D341Med (cell line): ENCODE measurements around the gene SLC6A20.

ENCODE experiments used
- DNase-seq: peaks from one replicate; pipeline ENCODE4 v3.0.0; 2012; ENCODE audit warnings: low spot score

SLC6A20 gene

DNA sequence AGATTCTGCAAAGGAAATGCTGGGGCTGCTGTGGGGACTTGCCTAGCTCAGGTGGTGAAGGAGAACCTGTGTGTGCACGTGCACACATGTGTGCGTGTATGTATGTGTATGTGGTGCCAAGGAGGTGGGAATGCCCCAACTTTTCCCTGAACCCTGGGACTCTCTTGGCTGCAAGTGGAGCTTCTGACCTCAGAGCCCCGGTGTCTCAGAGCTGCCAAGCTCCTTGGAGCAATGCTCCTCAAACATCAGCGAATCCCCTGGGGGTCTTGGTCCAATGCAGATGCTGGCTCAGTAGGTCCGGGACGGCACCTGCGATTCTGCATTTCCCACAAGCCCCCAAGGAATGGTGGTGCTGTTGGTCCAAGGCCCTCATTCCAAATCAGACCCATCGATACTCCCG is 5.8 kb upstream of the SLC6A20 start:
- peak; percentile 5 for DNase-seq

DNA sequence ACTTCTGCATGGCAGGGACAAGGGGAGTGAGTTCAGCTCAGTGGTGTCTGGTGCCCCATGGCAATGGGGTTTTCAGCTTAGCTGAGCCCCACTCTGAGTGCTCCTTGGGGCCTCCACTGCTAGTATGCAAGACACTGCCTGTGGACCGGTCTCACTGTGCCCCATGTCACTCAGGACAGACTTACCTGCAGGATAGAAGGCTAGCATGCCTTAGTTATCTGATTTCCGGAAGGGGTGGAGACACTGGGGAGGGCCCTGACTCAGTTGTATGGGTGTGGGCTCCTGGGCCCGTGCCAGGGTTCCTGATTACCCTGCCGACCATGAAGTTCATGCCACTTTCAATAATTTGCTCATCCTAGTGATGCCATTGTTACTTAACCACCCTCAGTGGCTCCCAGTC is 4.3 kb upstream of the SLC6A20 start:
- DNase-seq, result peak; percentile 15

DNA sequence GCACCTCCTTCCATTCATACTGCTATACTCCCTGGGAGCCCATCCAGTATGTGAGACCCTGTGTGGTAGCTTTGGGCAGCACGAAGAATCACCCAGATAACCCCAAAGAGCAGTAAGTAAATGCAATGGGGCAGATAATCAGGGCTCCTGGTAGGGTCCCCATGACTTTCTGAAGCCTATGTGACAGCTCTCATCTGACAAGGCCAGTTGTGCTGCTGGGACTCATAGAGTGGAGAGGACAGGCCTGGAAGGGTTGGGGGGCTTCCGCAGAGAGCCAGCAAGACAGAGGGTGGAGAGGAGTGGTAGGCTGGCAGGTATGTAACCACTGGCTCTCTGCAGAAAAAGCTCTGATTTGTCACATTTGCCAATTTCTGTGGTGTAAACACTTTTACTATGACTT is 3.2 kb upstream of the SLC6A20 start:
- DNase-seq, result no peak

DNA sequence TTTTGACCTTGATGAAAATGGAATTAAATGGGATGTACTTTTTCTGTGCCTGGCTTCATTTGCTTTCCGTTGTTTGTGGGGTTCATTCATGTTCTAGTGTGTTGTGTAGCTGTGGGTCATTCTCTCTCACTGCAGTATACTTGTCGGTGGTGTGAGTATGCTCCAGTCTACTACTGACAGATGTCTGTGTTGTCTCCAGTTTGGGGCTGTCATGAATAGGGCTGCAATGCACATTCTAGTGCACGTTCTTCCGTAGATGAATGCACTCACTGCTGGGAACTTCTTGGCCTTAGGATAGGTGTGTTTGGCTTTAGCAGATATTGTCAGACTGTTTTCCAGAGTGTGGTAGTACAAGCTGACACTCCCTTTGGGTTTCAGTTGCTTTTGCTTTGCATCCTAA is 1.7 kb upstream of the SLC6A20 start:
- no peak for DNase-seq

DNA sequence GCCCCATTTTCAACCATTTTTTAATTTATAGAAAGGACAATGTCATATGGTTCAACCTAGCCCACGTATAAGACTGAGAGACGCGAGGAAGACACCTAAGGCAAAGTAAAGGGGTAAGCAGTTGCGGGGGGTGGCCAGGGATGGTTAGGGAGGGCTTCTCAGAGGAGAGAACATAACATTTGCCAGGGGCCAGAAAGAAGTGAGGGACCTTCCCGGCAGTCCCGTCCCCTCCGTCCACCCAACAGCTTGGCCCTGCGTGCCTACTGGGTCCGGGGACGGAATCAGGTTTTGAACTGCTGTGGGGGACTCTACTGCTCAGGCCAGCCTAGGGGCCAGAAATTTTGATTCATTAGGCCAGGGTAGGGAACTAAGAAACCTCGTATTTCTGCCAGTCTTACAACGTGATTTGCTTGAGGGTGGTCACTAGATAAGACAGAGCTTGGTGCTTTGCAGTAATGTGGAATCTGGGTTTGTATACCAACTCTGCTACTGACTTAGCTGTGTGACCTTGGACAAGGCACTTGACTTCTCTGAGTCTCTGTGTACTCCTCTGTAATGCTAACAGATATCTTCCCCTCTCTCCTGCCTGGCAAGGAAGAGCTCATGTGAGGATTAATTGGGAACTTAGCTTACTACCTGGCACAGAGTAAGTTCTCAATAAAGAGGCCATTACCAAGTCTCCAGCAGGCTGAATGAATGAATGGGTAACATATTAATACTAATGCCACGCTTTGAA is 734 bp upstream of the SLC6A20 start:
- DNase-seq, result no peak

DNA sequence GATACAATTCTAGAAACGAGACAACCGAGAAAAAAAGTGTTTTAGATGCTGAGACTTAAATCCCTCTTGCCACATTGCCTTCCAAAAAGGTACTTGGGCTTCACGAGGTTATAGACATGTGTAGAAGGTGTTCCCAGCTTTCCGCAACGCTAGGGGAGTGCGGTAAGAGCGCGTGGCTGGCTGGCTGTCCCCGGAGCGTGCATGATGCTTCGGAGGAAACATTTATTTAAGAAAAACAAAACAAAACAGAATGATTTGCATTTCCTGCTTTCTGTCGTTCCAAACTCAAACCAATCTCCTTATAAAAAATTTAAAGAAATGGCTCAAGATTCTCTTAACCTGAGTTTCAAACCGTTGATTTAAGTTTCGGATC is 841 bp downstream of the SLC6A20 start:
- no peak for DNase-seq

DNA sequence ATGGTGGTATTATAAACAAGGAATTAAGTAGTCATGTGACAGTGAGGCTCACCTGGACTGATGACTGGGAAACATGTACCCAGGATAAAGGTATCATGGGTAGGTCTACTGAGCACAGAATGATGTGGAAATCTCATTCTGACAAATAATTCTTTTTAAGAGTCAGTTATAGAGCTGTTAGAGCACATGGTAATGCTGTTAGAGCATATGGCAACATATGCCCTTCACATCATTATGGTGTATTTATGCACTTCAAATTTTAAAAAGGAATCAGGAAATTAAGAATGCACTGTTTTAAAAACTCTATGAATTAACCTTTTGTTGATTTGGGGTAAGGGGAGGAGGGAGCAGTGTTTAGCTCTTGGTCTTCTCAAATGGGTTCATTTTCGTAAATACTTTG is 1.7 kb downstream of the SLC6A20 start:
- no peak for DNase-seq

DNA sequence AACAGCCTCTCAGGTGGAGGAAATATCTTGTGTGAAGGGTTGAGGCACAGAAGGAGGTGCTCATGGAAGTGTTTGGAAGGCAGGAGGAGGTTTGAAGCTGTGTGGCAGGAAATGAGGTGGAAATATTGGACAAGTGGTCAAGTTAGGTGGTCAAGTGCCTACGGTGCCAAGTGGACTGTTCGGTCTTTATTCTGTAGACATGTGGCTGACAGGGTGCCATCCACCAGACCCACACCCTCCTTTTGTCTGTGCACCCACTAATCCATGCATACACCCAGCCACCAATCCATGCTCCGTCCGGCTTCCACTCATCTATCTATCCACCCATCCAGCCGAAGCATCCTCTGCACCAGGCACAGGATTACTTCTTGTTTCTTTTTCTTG is 2.2 kb downstream of the SLC6A20 start:
- peak; percentile 18 for DNase-seq

DNA sequence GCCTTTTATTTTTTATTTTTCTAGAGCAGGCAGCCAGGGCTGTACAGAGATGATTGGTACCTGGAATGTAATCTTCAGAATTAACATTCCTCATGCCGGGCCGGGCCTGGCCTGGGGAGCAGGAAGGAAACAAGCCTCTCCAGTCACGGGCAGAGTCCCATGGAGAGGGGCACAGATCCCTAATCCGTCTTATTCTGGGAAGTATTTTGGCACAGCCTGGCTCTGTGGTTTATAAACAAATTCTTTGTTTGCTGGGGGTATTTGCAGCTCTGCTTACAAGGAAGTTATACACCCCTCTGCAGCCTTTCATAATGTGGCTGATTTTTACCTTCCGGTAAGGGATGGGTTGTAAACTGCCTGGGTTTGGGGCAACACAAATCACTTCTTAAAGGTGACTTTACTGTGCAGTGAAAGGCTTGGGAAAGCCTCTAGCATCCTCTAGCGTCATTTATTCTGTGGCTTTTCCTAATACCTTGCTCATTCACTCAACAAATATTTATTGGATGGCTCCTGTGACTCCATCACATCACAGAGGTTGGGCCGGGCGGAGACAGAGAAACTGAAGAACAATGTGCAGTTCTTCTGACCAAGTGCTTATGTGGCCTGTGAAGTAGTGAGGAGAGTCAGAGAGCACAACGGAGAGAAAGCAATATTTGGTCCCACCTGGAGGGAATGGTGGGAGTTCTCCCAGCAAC is 2.7 kb downstream of the SLC6A20 start:
- peak; percentile 28 for DNase-seq

DNA sequence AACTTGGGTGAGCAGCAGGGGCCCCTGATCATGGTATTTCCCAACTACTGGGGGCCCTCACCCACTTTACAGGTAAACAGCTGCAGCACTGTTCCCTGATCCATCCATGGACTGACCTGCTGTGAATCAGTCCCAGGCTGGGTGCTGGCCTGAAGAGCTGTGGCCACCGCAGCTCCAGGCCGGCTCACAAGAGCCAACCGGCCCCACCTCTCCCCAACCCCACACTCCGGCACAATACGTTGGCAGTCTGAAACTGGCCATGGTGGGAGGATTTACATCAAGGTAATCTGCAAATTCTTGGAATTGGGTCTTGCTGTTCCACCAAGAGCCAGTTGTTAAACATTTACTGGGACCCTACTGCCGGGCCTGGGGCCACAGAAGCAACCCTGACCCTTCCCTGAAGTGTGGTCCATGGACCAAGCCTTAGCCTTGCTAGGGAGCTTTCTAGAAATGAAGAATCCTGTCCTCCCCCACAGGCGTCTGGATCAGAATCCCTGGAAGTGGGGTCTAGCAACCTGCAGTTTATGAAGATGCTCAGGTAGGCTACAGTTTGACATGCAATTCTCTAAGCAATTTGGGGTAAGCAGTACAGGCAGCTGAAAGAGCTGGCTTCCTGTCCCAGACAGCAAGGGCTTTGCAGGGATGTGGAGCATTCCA is 3.7 kb downstream of the SLC6A20 start:
- DNase-seq, result peak; percentile 4

DNA sequence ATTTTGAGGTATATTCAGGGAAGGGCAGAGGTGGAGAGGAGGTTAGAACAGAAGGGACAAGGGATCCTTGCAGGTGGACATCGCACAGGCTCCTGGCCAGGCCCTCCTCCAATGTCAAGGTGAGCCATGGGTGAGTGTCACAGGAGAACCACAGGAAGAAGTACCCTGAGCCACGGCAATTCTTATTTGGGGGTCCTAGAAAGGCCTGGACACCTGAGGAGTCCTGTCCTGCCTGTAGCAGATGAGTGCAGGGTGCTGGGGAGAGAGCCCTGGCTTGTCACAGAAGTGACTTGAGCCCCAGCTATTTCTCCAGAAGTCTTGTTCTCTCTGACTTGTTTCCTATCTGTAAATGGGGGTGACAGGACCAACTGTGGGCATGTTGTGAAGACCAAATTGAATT is 4.3 kb downstream of the SLC6A20 start:
- DNase-seq, result peak; percentile 2

DNA sequence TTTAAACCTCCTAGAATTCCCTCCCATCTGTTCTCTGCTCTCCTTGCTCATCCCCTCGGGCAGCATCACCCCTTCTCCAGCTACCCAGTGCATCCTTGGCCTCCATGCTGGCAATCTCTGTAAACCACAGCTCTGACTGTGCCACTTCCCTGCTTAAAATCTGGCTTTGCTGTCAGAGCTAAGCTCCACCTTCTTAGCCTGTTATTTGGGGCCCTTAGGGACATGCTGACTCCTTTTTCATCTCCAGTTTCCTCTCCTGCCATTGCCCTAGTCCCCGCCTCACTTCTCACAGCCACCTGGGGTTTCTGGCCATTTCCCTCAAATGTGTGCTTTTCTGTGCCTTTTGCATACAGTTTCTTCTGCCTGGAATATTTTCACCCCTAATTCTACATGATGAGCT is 5.7 kb downstream of the SLC6A20 start:
- no peak for DNase-seq

DNA sequence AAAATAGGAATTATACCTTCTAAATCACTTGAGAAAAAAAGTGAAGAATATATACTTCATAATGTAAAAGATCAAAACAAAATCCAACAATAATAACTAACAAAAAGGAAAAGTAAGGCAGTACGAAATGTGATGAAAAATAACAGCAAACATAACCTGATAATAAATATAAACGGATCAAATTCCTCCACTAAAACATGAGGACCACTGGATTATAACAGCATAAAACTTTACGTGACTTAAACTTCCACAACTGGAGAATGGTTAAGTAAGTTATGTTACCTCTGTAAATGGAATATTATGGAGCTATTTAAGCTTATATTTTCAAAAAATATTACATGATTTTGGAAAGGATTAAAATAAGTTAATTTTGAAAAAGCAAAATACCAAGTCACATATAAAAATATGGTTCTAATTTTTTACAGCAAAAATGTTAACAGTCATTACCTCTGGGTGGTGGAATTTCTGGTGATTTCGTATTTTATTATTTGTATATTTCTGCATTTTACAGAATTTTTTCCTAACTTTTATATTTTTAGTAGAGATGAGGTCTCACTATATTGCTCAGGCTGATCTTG is 7.0 kb downstream of the SLC6A20 start:
- DNase-seq, result no peak

DNA sequence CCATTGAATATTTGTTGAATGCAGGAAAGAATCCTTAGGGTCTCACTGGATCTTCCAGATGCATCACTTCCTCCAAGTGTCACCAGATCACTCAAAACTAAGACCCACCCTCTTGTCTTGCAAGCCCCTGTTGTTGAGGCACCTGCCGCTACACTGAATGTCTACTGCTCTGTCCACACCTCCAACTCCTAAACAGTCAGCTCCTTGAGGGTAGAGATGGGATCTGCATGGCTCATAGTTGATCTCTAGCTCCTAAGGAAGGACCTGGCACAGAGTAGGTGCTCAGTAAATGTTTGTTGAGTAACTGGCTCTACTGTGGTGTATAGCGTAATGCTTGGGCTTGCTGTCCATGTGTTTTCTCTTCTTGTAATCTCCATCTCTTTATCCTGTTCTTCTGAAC is 8.8 kb downstream of the SLC6A20 start:
- DNase-seq, result no peak

DNA sequence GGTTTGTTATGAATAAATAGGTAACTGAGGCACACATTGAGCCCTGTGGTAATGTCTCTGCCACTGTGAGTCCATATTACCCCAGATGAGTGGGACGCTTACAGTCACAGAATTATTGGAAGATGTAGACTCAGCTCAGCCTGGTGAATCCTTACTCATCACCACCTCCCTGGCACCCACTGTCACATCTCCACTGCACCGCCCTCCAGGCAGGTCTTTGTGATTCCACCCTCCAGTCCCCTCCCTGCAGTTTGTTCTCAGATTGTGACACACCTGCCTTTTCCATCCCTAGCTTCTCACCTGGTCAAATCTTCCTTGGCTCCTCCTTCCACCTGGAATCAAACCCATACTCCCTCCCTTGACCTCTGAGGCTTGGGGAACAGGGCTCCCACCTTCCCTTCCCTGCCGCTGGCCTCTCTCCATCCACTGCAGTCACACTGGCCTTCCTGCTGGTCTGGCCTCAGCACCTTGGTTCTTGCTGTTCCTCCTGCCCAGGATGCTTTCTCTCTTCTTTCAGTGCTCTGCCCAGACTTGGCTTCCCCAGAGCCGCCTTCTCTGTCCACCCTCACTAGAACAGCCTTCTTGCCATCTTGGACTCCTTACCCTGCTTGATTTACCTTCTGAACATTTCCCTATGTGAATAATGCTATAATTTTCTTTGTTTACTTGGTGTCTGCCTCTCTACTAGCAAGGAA is 9.4 kb downstream of the SLC6A20 start:
- DNase-seq, result no peak

DNA sequence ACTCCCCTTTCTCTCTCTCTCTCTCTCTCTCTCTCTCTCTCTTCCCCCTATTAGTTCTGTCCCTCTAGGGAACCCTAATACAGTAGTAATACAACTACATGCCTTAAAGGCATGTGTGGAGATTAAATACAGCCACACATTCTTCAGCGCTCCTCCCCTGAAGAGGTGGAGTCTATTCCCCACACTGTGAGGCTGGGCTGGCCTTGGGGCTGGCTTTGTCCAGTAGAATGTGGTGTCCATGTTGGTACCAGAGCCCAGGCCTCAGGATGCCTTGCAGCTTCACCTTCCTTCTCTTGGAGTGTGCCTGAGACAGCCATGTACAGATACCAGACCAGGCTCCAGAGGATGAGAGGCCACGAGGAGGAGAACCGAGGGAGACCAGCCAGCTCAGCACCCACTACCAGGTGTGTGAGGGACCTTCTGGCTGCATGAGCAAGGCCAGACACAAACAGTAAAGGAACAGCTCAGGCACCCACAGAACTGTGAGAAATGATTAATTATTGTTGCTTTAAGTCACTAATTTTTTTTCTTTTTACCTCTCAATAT is 10.7 kb downstream of the SLC6A20 start:
- no peak for DNase-seq

DNA sequence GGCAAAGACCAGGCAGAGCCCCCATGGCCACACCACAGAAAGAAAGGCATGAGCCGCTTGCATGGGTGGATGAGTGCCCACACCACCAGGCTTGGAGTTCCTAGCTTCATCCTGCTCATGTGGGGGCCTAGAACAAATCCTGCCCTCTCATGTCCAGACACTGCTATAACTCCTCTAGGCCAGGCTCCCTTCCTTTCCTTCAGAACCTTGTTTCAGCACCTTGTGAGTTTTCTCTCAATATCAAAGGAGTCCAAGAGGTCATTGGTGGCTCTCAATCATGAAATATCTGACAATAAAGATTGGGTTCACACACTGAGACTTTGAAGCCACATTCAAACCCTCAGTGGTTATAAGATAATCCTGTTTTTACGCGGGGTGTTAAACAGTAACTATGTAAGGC is 12.7 kb downstream of the SLC6A20 start:
- no peak for DNase-seq

DNA sequence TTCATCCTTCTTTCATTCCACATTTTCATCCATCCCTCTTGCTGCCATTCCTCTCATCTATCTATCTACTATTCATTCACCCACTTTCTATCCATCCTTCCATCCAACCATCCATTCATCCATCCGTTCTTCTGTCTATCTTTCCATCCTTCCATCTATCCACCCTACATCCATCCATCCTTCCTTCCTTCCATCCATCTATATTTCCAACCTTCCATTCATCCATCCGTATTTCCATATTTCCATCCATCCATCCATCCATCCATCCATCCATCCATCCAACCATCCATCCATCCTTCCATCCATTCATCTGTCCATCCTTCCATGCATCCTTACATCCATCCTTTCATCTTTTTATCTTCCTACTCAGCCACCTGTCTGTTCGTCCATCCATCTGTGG is 14.0 kb downstream of the SLC6A20 start:
- DNase-seq, result no peak

DNA sequence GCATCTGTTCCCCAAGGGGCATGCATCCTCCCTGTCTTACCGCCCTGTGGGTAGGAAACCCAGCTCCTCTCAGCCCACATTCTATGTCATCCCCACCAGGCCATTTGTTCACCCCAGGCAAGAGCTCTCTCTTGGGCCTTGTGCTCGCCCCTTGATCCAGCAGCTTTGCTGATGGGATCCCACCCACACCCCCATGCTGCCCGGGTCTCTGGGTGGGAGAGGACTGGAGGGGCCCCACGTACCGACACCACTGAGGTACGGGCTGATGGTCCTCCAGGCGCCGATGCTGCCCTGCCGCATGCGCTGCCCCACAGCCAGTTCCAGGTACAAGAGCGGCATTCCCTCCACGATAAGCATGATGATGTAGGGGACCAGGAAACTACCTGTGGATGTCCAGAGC is 14.5 kb downstream of the SLC6A20 start:
- peak; percentile 15 for DNase-seq

DNA sequence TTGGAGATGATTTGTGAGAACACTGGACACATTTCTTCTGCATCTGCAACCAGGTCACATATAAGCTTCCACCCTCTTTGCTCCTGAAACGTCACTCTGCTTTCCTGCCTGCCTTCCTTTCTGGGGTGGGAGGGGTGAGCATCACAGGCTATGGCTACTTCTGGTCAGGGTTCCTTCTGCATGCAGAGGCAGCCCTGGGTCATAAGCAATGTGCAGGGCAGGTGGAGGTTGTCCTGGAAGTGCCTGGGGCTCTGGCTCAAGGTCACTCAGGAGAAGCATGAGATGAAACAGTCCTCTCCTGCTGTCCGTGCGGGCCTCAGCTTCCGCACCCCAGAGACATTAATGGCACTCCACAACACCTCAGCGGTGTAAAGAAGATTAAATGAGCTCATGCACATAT is 15.1 kb downstream of the SLC6A20 start:
- DNase-seq, result no peak

DNA sequence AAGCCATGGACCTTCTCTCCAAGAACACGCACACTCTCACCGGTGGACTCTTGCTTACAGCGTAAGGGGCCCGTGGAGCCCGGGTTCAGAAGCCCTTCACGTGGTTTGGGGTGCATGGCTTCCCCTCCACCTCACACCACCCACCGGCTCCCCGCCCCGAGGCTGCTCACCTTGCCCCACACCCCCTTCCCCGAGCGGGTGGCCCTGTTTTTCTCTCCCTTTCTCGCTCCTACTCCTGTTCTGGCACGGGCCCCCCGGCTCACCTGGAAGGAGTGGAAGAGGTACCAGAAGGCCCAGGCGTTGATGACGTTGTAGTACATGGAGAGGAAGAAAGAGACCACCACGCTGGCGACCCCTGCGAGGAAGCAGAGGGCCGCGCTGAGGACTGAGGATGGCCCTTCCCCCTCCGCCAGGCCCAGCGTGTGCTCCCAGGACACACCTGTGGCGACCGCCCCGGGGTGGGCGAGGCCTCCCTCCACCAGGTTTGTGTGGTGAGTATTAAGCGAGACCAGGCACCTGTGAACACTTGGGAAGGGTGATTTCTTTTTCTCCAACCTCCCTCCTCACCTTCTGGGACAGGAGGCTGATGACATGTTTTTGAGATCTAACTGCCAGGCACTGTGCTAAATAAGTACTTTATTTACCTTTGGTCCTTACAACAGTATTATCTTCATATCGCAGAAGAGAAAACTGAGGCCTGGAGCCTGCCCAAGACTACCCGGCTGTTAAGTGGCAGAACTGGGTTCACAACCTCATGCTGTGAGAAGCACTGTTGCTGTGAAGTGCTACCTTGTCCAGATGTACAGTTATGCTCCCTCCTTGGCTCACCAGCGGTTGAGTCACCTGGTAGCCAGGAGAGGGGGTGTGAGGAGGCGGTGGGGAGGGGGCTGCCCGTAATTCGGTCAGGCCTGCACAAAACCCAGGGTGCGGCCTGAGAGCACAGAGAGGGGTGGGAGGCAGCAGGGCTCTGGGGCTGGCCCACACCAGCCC is 16.3 kb downstream of the SLC6A20 start:
- DNase-seq, result peak; percentile 19
